Loucy (cell line): ENCODE data around the gene CD46.

Source experiments
- H2AFZ ChIP-seq: fragments of 200-600 bp; sonication (generic); 2 replicates; pipeline ENCODE4 v1.6.0; 2016; ENCODE audit warnings: antibody characterized with exemption, mild to moderate bottlenecking, low read length, moderate library complexity
- H3F3A ChIP-seq: fragments of 200-600 bp; 2 replicates; pipeline ENCODE4 v1.6.0; 2016; ENCODE audit warnings: antibody characterized with exemption, low read depth, mild to moderate bottlenecking
- H3K27me3 ChIP-seq: fragments of 200-600 bp; sonication (generic); 2 replicates; pipeline ENCODE4 v1.6.1; 2014; ENCODE audit warnings: low read length, mild to moderate bottlenecking; ENCODE audit not compliant: insufficient read depth, poor library complexity, severe bottlenecking
- H3K36me3 ChIP-seq: fragments of 200-600 bp; sonication (generic); 2 replicates; pipeline ENCODE4 v1.6.1; 2016; ENCODE audit warnings: low read length; ENCODE audit not compliant: insufficient read depth
- H3K4me1 ChIP-seq: fragments of 200-600 bp; sonication (generic); 2 replicates; pipeline ENCODE4 v1.5.1; 2014; ENCODE audit warnings: low read length, mild to moderate bottlenecking; ENCODE audit not compliant: insufficient read depth, poor library complexity, severe bottlenecking
- H3K4me2 ChIP-seq: fragments of 200-600 bp; sonication (generic); 2 replicates; pipeline ENCODE4 v1.6.0; 2014; ENCODE audit warnings: antibody characterized with exemption, low read length, low read depth, mild to moderate bottlenecking; ENCODE audit not compliant: poor library complexity, severe bottlenecking
- H3K4me3 ChIP-seq: fragments of 200-600 bp; sonication (generic); 2 replicates; pipeline ENCODE4 v1.5.1; 2014; ENCODE audit warnings: low read length, mild to moderate bottlenecking, mixed read lengths; ENCODE audit not compliant: poor library complexity, severe bottlenecking
- H3K79me2 ChIP-seq: fragments of 200-600 bp; sonication (generic); 2 replicates; pipeline ENCODE4 v1.6.1; 2014; ENCODE audit warnings: low read length; ENCODE audit not compliant: insufficient read depth
- H3K9ac ChIP-seq: fragments of 200-600 bp; sonication (generic); 2 replicates; pipeline ENCODE4 v1.6.0; 2014; ENCODE audit warnings: mild to moderate bottlenecking, low read depth, low read length, moderate library complexity; ENCODE audit not compliant: poor library complexity, severe bottlenecking
- H3K9me2 ChIP-seq: fragments of 200-600 bp; sonication (generic); replicated peaks from 2 replicates; pipeline ENCODE4 v1.6.1; 2016; ENCODE audit warnings: low read depth, low read length, mixed read lengths
- H3K9me3 ChIP-seq: fragments of 200-600 bp; sonication (generic); 2 replicates; pipeline ENCODE4 v1.6.1; 2014; ENCODE audit warnings: mild to moderate bottlenecking, antibody characterized with exemption, low read length, low read depth; ENCODE audit not compliant: insufficient read depth
- H4K20me1 ChIP-seq: fragments of 200-600 bp; sonication (generic); 2 replicates; pipeline ENCODE4 v1.6.0; 2014; ENCODE audit warnings: antibody characterized with exemption, low read length, mild to moderate bottlenecking; ENCODE audit not compliant: insufficient read depth, poor library complexity, severe bottlenecking
- EZH2phosphoT487 ChIP-seq: fragments of 200-600 bp; IDR thresholded peaks from 2 replicates; pipeline ENCODE4 v1.6.1; 2018; ENCODE audit warnings: antibody characterized with exemption, mild to moderate bottlenecking, moderate library complexity, borderline replicate concordance
- TF ChIP-seq, protein P1 (sequence below): fragments of 200-600 bp; sonication (generic); conservative IDR thresholded peaks from 2 replicates; pipeline ENCODE4 v1.5.1; 2014; ENCODE audit warnings: mild to moderate bottlenecking, antibody characterized with exemption, low read length

The CD46 gene

DNA sequence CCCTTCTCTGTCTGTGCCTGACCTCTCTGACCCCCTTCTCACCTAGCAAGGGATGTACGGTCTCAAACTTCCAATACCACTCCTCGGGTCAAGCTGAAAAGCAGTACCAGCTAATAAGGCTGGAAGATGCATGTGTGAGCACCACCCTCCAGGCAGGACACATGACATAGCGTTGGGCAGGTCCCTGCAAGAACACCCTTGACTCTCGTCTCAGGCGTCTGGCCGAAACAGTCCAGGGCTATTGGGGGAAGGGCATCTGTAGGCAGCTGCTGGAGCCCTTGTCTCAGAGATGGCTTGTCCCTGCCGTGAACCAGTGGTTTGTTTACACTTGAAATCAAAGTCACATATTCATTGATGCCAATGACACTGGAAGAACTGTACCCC, 56.5 kb downstream of the CD46 start:
- H3K4me1 ChIP-seq = peaks cover 5% of the 10 kb centered on the region
- H3K36me3 ChIP-seq = peaks cover 95% of the 10 kb centered on the region; the same call in 1 of the 2 replicates
- no peaks in the 10 kb centered on the region; the same call in 1 of the 2 replicates for H3F3A ChIP-seq
- H3K9ac ChIP-seq = no peak overlapping the region
- H3K4me2 ChIP-seq = no peak overlapping the region
- H3K79me2 ChIP-seq = peaks cover 53% of the 10 kb centered on the region
- TF ChIP-seq EZH2phosphoT487 = no peak
- TF ChIP-seq, protein P1, sequence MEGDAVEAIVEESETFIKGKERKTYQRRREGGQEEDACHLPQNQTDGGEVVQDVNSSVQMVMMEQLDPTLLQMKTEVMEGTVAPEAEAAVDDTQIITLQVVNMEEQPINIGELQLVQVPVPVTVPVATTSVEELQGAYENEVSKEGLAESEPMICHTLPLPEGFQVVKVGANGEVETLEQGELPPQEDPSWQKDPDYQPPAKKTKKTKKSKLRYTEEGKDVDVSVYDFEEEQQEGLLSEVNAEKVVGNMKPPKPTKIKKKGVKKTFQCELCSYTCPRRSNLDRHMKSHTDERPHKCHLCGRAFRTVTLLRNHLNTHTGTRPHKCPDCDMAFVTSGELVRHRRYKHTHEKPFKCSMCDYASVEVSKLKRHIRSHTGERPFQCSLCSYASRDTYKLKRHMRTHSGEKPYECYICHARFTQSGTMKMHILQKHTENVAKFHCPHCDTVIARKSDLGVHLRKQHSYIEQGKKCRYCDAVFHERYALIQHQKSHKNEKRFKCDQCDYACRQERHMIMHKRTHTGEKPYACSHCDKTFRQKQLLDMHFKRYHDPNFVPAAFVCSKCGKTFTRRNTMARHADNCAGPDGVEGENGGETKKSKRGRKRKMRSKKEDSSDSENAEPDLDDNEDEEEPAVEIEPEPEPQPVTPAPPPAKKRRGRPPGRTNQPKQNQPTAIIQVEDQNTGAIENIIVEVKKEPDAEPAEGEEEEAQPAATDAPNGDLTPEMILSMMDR = no peak
- no peaks in the 10 kb centered on the region for H3K27me3 ChIP-seq
- peaks cover 77% of the 10 kb centered on the region for H4K20me1 ChIP-seq
- no peak overlapping the region for H3K4me3 ChIP-seq
- no peak overlapping the region for H2AFZ ChIP-seq
- H3K9me3 ChIP-seq = no peaks in the 10 kb centered on the region
- H3K9me2 ChIP-seq = no peaks in the 10 kb centered on the region

DNA sequence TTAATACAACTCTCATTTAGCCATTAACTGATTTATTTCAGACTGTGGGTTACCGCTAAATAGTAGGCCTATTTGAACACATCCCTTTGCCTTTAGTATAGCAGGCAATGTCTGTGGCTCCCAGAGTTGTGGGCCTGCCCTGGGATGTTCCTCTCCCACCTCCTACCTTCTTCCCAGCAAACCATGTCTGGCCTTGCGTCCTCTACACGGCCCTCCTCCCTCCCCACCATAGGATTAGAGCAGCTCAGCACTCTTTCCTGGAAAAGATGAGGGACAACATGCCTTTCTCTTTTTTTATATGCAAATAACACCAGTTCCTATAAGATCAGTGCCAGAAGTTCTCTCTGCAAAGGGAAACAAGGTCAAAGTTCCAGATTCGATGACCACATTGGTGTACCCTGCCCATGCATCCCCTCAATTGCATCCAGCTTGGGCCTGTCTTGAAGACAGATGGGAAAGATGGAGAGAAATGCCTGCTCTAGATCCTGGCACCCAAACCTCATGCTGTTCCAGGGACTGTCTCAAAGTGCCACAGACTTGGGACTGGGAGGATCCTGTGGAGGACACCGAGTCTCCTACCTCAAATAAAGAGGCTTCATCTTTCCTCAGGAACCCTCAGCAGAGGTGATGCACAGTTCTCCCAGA, 57.2 kb downstream of the CD46 start:
- peaks cover 60% of the 10 kb centered on the region for H3K79me2 ChIP-seq
- H3K4me1 ChIP-seq = peaks cover 5% of the 10 kb centered on the region
- H3K9ac ChIP-seq = no peak overlapping the region
- no peaks in the 10 kb centered on the region for H3K9me3 ChIP-seq
- H2AFZ ChIP-seq = no peak overlapping the region
- H3K9me2 ChIP-seq = no peaks in the 10 kb centered on the region
- no peak for TF ChIP-seq EZH2phosphoT487
- TF ChIP-seq, protein P1 = no peak
- no peak overlapping the region for H3K4me3 ChIP-seq
- H4K20me1 ChIP-seq = peaks cover 84% of the 10 kb centered on the region
- peaks cover 95% of the 10 kb centered on the region for H3K36me3 ChIP-seq
- no peaks in the 10 kb centered on the region for H3F3A ChIP-seq
- H3K4me2 ChIP-seq = no peak overlapping the region
- H3K27me3 ChIP-seq = no peaks in the 10 kb centered on the region

DNA sequence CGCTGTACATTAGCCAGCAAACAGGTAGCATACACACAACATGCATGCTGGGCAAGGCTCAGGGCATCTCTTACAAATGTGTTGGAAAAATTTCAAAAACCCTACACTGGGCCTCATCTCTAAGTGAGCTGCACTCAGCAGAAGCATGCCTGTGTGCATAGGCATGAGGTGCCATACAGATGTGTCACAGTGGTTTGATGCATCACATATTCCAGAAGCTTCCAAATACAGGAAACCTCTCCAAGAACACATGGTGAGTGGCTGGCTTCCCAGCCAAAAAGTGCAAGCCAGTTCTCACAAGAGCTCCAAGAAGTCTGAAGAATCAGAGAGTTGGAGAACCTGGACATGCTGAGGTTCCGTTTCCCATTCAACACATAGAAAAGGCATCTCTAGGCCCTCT, 58.3 kb downstream of the CD46 start:
- peaks cover 95% of the 10 kb centered on the region for H4K20me1 ChIP-seq
- no peak for TF ChIP-seq EZH2phosphoT487
- TF ChIP-seq, protein P1 = no peak

More for the DNA sequence above, 58.3 kb downstream of the CD46 start:
- Histone ChIP-seq H3K9me2 (no peaks in the 10 kb centered on the region), H3K36me3 (peaks cover 95% of the 10 kb centered on the region), H3K4me2 (no peak overlapping the region), H3K4me1 (peaks cover 5% of the 10 kb centered on the region), H2AFZ (no peak overlapping the region), H3K9ac (no peak overlapping the region), H3K79me2 (peaks cover 71% of the 10 kb centered on the region), H3K9me3 (no peaks in the 10 kb centered on the region), H3F3A (no peaks in the 10 kb centered on the region), H3K4me3 (no peak overlapping the region), H3K27me3 (no peaks in the 10 kb centered on the region)
